BJ (cell line): ENCODE measurements around the gene FAM180A. TPM values are rescaled to one million over a fixed set of nuclear protein-coding genes. Genes with fewer than 3 reads are reported as not detected.

ENCODE experiments used
- CTCF ChIA-PET: fragments of 350-600 bp; formaldehyde crosslinking; extraction: SDS; loops from one replicate; lab custom pipeline; 2021; ENCODE audit warnings: antibody characterized with exemption, inconsistent platforms; lab: Yijun Ruan, JAX
- POLR2A ChIA-PET: fragments of 300-600 bp; sonication (Branson Sonifier 250); formaldehyde crosslinking; extraction: SDS; loops from one replicate; lab custom pipeline; 2021; ENCODE audit warnings: antibody characterized with exemption; lab: Charles Lee
- DNase-seq: peaks from one replicate; pipeline ENCODE4 v3.0.0-alpha.2; 2011; ENCODE audit warnings: low read depth
- H3K27me3 ChIP-seq: 2 replicates; pipeline ENCODE4 v1.6.0; 2011; ENCODE audit warnings: low read length; ENCODE audit not compliant: control insufficient read depth, insufficient read depth
- H3K36me3 ChIP-seq: 2 replicates; pipeline ENCODE4 v1.5.1; 2011; ENCODE audit warnings: low read length; ENCODE audit not compliant: control insufficient read depth, insufficient read depth
- H3K4me3 ChIP-seq: 2 replicates; pipeline ENCODE4 v1.5.1; 2011; ENCODE audit warnings: low read depth, mild to moderate bottlenecking, control low read depth, low read length
- CTCF ChIP-seq: IDR thresholded peaks from 2 replicates; pipeline ENCODE4 v1.5.1; 2011; ENCODE audit warnings: low read depth, mild to moderate bottlenecking, control low read depth, inconsistent platforms, low read length, moderate library complexity; ENCODE audit not compliant: insufficient read depth
- polyA plus RNA-seq: library from polyadenylated mRNA; depleted of rRNA; stranded (reverse); fragments of >200 nt; gene quantifications from 2 replicates; pipeline ENCODE4 v1.2.3, GENCODE V29; 2011; rRNA removed

The FAM180A gene
- polyA plus RNA-seq, 1 experiment: 2.1 TPM

GRCh38 chr7:135682191-135682590, 66.4 kb downstream of the FAM180A start:
- Histone ChIP-seq H3K4me3 (no peak overlapping the region), H3K27me3 (no peaks in the 10 kb centered on the region), H3K36me3 (peaks cover 3% of the 10 kb centered on the region)
- CTCF ChIA-PET: interaction anchor here (0.6 to 5.4 kb wide), 3 partner anchors 9 to 90 kb away, joined by 3 to 39 read pairs (median 6); no protein-coding TSS in a partner anchor
- POLR2A ChIA-PET: no interaction called here
- no peak for DNase-seq
- no peak for TF ChIP-seq CTCF

- CTCF ChIA-PET: interaction anchor here (0.6 to 5.4 kb wide), 3 partner anchors 9 to 90 kb away, joined by 3 to 39 read pairs (median 6); no protein-coding TSS in a partner anchor
- POLR2A ChIA-PET: no interaction called here
- H3K4me3 ChIP-seq: no peak overlapping the region
- H3K36me3 ChIP-seq: peaks cover 3% of the 10 kb centered on the region; the same call in 1 of the 2 replicates
- no peak for TF ChIP-seq CTCF
- no peak for DNase-seq
- H3K27me3 ChIP-seq: no peaks in the 10 kb centered on the region
These were observed 66.9 kb downstream of the FAM180A start for GRCh38 chr7:135681762-135682161.

Other genes starting within 250 kb of the FAM180A start
- gene CNOT4, start 238.7 kb downstream of the FAM180A start, polyA plus RNA-seq: 11.0 and 13.8 TPM in 2 replicates
- gene NUP205, start 190.9 kb downstream of the FAM180A start, polyA plus RNA-seq: 27.2 and 38.0 TPM in 2 replicates
- 17.0 and 37.2 TPM in 2 replicates for gene STMP1, start 86.3 kb downstream of the FAM180A start, polyA plus RNA-seq
- 0.04 TPM in 2 replicates for gene SLC13A4, start 20.6 kb downstream of the FAM180A start, polyA plus RNA-seq
- gene MTPN, start 228.5 kb upstream of the FAM180A start, polyA plus RNA-seq: 99.4 and 191 TPM in 2 replicates